Measurements from ENCODE around the gene M1AP. TPM values are rescaled to one million over a fixed set of nuclear protein-coding genes. Genes with fewer than 3 reads are reported as not detected.

The M1AP gene
- total and polyA plus RNA-seq, 2 donors from 2014 or later: 0.49 to 3.4 TPM

- TF ChIP-seq CTCF (IDR thresholded peaks at IDR 0.05; ENCODE audit: borderline replicate concordance, extremely low read depth, insufficient read depth): no peak
Measured at GRCh38 chr2:74675090-74675489, 27.0 kb upstream of the M1AP start.

DNA sequence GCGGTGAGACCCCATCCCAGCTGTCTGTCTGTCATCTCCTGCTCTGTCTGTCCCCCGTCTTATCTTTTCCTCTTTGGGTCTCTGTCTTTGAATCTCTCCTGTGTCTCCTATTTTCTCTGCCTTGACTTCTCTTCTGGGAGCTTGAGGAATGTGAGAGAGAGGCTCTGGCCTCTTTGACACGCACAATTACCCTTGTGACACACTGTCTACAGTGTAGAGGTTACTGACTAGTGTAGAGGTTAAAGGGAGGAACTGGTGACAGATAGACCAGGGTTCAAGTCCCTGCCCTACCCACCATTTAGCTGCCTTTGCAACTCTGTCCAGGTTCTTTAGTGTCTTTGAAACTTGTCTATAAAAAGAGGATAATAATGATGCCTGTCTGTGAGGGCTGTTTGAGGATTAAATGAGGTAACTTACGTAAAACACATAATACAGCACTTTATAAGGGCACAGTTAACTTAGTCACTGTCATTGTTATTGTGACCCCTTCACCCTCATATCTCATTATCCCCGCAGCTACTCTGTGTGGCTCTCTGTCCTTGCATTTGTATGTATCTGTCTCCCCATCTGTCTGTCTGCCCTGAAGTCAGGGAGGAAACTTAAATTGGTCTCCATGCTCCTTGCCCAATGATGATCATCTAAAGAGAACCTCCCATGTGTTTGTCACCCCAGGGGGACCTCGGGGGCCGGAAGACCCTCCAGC lies 25.8 kb upstream of the M1AP start:
- Histone ChIP-seq H3K9me3 (ENCODE audit: control insufficient read depth in 2 of 3, insufficient read depth in 1 of 3, low read length in 3 of 3) (no peaks in the 10 kb centered on the region), H3K36me3 (ENCODE audit: control insufficient read depth in 2 of 3, insufficient read depth in 3 of 3, low read length in 3 of 3) (peaks cover 0 to 5% (median 0%) of the 10 kb centered on the region in 3 donors), H3K27me3 (ENCODE audit: control insufficient read depth, insufficient read depth, low read length) (no peaks in the 10 kb centered on the region), H3K4me1 (ENCODE audit: control insufficient read depth in 2 of 3, insufficient read depth in 2 of 3, low read depth in 1 of 3, low read length in 3 of 3) (no peaks in the 10 kb centered on the region), H3K4me3 (ENCODE audit: low read length in 3 of 3) (no peak overlapping the region), H3K27ac (ENCODE audit: low read depth in 2 of 2, low read length in 2 of 2) (no peak overlapping the region), H3K9ac (ENCODE audit: low read length in 3 of 3) (no peak overlapping the region)
- no peak for FAIRE-seq
- intact Hi-C loops (cut with DNase I): no loop called here
- no peak for TF ChIP-seq CTCF (IDR thresholded peaks at IDR 0.05; ENCODE audit: borderline replicate concordance, extremely low read depth, insufficient read depth)
- peak in 3 of 5 donors; percentile 39 to 63 (median 48) for DNase-seq

More at GRCh38 chr2:74675090-74675489, 27.0 kb upstream of the M1AP start:
- no peaks in the 10 kb centered on the region for H3K4me1 ChIP-seq (ENCODE audit: control insufficient read depth in 2 of 3, insufficient read depth in 2 of 3, low read depth in 1 of 3, low read length in 3 of 3)
- H3K4me3 ChIP-seq (ENCODE audit: low read length in 3 of 3): no peak overlapping the region
- intact Hi-C loops (cut with DNase I): no loop called here
- H3K27ac ChIP-seq (ENCODE audit: low read depth in 2 of 2, low read length in 2 of 2): no peak overlapping the region
- DNase-seq: no peak
- FAIRE-seq: no peak
- no peaks in the 10 kb centered on the region for H3K27me3 ChIP-seq (ENCODE audit: control insufficient read depth, insufficient read depth, low read length)
- H3K9ac ChIP-seq (ENCODE audit: low read length in 3 of 3): no peak overlapping the region
- H3K36me3 ChIP-seq (ENCODE audit: control insufficient read depth in 2 of 3, insufficient read depth in 3 of 3, low read length in 3 of 3): peaks cover 0 to 5% (median 0%) of the 10 kb centered on the region in 3 donors
- no peaks in the 10 kb centered on the region for H3K9me3 ChIP-seq (ENCODE audit: control insufficient read depth in 2 of 3, insufficient read depth in 1 of 3, low read length in 3 of 3)

GRCh38 chr2:74671479-74671878 lies 23.3 kb upstream of the M1AP start:
- Histone ChIP-seq H3K9ac (ENCODE audit: low read length in 3 of 3) (no peak overlapping the region), H3K36me3 (ENCODE audit: control insufficient read depth in 2 of 3, insufficient read depth in 3 of 3, low read length in 3 of 3) (peaks cover 0 to 5% (median 0%) of the 10 kb centered on the region in 3 donors), H3K9me3 (ENCODE audit: control insufficient read depth in 2 of 3, insufficient read depth in 1 of 3, low read length in 3 of 3) (no peaks in the 10 kb centered on the region), H3K4me1 (ENCODE audit: control insufficient read depth in 2 of 3, insufficient read depth in 2 of 3, low read depth in 1 of 3, low read length in 3 of 3) (no peaks in the 10 kb centered on the region), H3K27ac (ENCODE audit: low read depth in 2 of 2, low read length in 2 of 2) (no peak overlapping the region), H3K4me3 (ENCODE audit: low read length in 3 of 3) (no peak overlapping the region), H3K27me3 (ENCODE audit: control insufficient read depth, insufficient read depth, low read length) (no peaks in the 10 kb centered on the region)
- intact Hi-C loops (cut with DNase I): no loop called here
- TF ChIP-seq CTCF (IDR thresholded peaks at IDR 0.05; ENCODE audit: borderline replicate concordance, extremely low read depth, insufficient read depth): no peak
- DNase-seq: no peak
- no peak for FAIRE-seq

All from kidney (tissue), 14 donors.